ENCODE data around the gene CFDP1.

CFDP1 gene

DNA sequence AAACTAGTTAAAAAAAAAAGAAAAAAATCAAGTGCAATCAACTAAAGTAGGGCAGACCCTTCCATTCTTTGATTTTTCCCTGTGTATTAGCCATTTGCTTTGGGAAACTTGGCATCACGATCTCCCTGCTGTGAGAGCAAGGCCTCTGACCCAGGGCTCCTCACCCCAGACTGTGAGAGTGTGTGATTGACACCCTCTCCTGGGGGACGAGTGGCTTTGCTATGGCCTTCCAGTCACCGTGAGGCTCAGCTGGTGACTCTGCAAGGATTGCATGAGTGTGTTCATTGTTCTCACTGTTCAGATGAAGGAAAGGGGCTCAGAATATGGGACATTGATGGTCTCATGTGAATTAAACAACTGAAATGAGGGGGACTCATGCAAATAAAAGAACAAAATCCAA is 112.9 kb downstream of the CFDP1 start:
- no peak for DNase-seq (ENCODE audit: low spot score)

DNA sequence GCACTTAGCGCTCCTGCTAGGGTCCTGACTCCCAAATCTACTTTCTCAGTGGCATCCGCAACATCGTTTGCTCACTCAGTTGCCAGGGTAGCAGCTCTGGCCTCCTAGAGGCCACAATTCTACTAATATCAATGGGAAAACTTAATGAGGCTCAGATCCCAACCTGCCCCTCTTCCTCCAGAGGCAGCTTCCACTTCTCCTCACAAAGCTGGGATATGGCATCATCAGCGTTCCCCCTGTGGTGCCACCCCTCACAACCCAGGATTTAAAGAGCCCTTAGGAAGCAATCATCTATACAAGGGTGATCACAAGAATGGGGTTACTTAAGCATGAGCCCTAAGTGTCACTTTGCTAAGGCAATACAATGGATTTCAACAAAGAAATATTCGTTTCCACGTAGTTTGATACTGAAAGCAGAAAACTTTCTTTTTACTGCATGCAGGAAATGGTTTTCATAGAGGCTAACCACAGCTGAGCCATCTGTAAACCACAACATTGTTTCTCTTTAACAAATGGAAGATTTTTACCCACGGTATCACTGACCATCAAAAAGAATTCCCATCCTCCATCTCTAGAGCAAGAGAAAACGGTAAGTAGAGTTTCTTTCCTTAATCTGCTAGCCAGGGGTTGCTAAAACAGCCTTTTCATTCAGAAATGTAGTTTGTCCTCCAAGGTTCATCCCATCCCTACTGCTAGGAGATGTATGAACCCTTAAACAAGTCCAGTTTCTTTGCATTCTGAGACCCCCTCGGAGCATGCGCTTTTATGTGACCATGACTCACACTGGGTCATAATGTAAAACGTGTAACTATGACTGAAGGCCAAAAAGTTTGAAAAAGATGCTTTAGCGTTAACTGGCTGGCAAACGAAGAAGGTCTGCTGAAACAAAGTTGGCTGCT is 113.5 kb downstream of the CFDP1 start:
- no peak for DNase-seq (ENCODE audit: low spot score)

DNA sequence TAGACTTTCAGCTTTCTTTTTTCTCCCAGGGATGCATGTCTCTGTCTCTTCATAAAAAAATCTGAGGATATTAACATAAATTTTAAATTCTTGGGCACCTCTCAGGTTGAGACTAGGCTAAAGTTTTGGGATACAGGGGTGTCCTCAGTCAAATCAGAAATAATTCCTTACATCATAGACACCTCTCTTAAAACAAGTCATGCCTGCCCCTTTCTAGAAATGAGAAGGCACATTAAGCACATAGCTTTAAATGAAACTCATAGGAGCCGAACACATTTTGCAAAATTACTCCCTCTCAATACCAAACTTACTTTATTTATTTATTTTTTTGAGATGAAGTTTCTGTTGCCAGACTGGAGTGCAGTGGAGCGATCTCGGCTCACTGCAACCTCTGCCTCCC is 114.6 kb downstream of the CFDP1 start:
- DNase-seq (ENCODE audit: low spot score) = no peak

DNA sequence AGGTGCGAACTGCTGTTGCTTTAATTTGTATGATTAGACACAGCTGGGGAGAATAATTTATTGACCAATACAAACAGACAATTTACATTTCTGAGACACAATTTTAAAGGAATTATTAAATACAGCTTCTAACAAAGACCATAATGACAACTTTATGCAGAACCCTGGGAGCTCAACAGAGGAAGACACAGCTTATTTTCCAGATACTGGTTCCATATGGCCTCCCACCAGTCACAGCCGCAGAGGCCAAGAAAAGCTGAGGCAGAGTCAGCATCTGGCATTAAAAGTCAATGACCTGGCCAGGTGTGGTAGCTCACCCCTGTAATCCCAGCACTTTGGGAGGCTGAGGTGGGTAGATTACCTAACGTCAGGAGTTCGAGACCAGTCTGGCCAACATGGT is 115.8 kb downstream of the CFDP1 start:
- no peak for DNase-seq (ENCODE audit: low spot score)

DNA sequence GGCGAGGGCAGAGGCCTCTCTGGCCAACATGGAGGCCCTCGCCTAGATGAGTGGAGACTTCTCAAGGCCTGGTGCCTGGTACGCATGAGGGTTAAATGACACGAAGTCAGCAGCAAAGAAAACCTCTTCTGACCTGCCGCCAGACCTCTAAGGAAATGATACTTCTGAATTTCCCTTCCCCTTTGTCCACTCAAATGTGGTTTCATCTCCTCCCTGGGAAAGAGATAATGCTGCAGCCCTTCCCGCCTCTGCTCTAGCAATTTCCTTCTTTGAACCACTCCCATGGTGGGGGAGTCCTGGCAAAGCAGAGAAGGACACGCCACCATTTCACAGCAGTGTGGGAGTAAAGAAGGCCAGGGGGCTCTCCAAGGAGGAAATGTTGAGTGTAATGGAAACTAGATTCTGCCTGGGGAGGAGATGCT is 116.2 kb downstream of the CFDP1 start:
- DNase-seq (ENCODE audit: low spot score) = no peak

DNA sequence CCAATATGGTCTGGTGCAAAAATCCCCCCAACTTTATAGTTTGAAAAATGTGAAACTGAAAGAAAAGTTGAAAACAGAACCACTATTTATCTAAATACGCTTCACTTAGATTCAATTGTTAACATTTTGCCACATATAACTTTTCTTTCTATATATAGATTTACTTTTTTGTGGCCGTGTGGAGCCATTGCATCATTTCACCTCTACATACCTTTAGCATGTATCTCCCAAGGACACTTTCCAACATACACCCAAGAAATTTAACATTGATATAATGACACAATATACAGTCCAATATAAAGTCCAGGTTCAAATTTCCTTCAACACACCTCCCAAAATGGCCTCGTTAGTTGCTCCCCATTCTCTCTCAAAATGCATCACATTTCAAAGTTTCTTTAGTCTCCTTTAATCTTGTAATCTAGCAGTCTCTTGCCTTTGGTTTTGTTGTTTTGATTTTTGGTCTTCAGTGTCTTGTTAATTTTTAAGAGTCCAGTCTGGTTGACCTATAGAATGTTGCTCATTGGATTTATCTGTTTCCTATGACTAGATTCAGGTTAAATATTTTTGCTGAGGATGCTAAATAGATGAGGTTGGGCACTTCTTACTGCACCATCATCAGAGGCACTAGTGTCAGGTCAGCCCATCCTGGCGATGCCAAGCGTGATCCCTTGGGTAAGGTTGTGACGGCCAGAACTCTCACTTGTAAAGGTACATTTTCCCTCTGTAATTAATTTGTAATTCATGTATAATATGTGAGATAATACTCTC is 117.6 kb downstream of the CFDP1 start:
- no peak for DNase-seq (ENCODE audit: low spot score)

DNA sequence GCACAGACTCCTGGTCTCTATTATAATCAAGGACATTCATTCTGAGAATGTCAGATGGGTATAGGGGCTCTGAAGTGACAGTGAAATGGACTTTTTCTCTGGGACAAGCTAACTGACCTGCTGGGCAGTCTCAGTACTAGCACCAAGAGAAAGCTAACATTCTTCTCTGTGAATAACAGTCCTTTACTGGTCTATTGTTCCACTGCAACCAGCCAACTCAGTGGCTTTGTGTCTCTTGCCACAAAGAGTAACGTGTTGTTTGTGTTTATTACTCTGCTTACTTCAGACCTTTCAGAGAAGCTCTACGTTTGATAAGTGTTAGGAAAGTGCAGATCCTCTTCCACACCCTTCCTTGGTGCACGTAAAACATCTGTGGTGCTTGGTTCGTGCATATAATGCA is 120.4 kb downstream of the CFDP1 start:
- no peak for DNase-seq (ENCODE audit: low spot score)

DNA sequence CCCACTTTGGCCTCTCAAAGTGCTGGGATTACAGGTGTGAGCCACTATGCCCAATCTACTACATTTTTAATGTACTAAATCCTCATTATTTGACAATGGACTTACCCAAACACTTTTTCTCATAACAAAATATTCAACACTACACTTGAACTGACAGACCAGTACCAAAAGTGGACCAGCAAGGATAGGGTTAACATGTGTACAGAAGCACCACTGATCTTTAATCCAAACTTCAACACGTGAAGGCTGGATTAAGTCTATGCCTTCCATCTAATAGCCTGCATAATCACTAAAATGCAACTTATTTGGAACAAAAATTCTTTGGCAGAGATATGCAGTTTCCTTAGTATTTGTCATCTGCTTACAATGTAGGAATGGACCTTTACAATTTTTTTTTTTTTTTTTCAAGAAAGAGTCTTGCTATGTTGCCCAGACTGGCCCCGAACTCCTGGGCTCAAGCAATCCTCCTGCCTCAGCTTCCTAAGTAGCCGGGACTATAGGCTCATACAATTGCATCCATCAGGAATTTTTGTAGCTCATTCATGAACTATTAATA is 121.8 kb downstream of the CFDP1 start:
- no peak for DNase-seq (ENCODE audit: low spot score)

DNA sequence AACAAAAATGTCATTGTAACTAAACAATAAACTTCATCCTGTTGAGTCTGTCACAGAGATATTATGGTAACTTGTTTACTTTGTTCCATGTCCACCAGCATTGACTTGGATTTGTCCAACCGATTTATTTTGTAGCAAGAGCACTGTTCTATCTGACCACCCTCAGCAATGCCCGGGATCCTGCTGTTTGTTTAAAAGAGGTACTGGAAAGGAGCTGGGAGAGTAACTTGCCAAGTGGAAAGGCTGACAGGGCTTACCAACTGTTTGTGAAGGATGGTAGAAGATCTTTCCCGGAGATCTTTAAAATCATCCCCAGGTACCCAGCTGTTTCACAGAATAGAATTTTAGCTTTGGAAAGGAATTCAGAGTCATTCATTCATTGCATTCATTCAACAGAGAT is 122.8 kb downstream of the CFDP1 start:
- DNase-seq (ENCODE audit: low spot score) = no peak

DNA sequence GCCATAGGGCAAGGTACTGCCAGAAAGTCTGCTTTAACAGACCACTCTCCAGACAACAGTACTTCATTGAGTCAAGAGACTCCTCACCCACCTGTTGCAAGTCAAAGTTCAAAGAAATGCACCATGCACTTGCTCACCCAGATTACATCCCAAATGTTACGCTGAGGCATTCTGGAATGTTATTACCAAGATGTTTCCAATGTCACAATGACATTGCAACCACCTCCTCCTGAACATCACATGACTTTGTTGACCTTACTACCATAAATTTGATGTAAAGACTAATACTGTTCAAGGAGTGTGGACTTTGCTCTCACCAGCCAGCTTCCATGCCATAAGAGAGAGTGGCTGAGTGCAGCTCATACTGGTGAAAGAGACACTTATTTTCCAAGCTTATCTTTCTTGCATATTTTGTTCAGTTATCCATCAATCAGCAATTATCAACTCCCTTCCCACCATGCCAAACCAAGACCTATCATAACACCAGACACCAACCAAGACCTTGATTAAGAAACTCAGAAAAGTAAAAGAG is 123.3 kb downstream of the CFDP1 start:
- no peak for DNase-seq (ENCODE audit: low spot score)

DNA sequence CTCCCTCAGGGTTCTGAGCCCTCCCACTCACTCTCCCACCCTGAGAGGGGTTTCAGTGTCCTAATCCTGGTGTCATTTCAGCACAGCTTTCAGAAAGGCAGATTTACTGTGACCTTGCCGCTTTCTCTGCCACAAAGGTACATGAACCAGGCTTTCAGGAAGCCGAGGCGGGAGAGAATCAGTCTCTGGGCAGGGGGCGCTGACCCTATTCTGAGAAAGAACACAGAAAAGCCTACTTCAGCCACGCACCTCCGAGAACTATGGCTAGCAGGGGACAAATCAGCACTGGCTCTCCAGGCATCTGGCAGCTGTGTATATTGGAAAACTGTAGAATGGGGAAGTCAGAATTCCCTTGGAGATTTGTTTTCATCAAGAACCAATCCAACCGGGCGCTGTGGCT is 124.1 kb downstream of the CFDP1 start:
- no peak for DNase-seq (ENCODE audit: low spot score)

DNA sequence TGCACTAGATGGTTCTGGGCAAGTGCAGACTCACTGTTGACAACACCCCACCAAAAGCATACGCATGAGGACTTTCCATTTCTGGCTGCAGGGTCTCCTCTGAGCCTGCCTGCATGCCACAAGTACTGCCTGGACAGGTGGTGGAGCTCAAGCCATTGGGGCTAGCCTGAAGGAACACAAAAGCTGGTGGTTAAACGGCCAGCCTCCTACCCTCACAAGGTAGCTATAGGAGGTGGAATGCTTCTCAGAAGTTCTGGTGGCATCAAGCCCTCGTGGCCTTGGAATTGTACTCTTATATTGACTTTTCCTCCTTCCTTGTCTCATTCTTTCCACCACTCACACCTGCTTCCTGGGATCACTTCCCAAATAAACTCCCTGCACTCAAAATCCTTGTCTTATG is 125.3 kb downstream of the CFDP1 start:
- DNase-seq (ENCODE audit: low spot score) = no peak

DNA sequence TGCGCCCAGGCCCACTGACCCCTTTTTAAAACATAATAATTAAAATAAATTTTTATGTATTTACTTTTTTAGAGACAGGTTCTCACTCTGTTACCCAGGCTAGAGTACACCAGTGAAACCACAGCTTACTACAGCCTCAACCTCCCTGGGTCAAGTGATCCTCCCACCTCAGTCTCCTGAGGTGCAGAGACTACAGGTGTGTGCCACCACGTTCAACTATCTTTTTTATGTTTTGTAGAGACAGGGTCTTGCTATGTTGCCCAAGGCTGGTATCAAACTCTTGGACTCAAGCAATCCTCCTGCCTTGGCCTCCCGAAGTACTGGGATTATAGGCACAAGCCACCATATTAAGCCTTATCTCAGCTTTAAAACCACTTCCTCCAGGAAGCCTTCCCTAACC is 125.8 kb downstream of the CFDP1 start:
- no peak for DNase-seq (ENCODE audit: low spot score)

DNA sequence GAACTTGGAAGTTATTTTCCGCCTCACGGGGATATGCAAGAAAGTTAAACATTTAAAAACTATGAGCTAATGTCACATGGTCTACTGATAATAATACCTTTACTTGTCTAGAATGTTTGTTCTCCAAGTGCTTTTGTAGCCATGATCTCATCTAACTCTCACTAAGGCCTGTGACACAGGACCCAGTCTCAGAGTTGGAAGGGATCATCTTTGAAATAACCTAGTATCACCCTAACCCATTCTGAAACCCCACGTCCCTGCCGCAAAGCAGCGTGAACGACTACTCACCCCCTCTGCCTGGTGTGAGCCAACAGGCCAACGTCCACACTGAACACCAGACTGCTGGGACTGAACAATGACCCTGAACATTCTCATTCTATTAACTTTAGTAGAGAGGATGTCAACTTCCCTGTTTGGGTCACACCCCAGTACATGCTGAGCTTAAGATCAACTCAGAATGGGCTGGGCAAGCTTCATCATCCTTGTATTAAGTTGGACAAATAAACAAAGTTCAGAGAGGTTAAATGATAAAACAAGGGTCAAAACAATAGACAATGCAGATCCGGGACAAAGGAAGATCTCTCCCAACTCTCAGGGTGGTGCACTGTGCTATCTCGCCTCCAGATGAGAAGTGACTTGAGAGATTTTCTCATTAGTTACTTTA is 127.1 kb downstream of the CFDP1 start:
- no peak for DNase-seq (ENCODE audit: low spot score)

DNA sequence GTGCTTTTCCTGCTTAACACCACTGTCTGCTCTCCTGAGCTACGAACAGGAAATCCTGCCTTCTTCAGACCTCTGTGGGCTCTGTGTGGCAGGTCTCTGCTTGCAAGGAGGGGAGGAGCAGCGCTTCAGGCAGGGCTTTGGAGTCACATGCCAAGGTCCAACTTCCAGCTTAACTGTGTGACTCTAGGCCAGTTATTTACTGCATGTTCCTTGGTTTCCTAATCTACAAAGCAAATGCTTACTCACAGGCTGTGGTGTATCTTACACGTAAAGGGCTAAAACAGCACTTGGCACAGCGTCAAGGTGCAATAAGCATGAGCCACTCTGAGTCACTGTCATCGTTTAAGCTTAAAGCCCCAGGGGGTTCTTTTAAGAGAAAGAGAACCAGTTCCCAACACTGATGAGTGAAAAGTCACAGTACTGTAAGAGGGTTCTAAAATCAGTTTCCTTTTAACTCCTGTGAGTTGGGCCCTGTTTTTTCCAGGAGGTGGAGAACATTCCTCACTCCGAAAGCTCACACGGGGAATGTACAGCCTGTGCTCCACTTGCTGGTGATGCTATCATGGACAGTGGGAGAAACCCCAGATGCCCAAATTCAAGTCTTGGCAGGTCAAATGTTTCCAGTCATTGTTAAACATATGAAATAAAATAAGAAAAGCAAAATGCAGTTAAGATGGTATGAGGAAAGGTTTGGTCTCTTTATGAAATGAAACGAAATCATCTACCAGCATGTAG is 127.8 kb downstream of the CFDP1 start:
- DNase-seq (ENCODE audit: low spot score) = no peak

DNA sequence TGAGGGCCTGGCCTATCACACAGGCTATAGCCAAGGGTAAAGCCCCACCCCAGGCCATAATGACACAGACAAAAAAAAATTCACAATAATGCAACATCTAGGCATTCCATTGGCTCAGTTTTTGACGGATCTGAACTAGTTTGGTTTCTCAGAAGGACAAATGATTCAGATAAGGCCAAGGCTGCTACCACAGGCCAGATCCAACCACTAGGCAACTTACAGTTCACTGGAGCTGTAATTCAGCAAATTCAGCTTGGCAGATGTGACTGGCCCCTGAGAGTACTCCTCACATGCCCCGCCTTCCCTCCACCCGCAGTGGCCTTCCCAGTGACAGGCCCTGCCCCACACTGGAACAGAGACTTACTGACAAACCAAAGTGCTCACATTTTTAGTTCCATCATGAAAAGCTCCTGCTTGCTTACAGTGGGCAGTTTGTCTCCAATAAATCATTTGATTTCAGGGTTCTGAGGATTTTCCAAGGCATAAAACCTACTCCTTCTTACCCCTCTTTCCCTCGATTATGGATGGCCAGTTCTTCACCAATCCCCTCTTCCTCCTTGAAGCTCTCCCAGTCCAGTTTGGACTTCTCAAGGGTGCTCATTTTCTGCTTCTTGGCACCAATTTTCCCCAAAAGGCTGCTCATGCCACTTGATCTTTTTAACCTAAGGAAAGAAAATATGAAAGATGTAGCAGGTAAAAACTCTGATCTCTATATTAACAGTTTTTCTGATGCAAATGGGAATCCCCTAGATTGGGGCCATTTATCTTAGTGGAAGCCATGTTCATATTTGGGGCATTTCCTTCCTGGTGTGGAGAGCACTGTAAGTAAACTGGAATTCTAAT is 128.6 kb downstream of the CFDP1 start:
- no peak for DNase-seq (ENCODE audit: low spot score)

DNA sequence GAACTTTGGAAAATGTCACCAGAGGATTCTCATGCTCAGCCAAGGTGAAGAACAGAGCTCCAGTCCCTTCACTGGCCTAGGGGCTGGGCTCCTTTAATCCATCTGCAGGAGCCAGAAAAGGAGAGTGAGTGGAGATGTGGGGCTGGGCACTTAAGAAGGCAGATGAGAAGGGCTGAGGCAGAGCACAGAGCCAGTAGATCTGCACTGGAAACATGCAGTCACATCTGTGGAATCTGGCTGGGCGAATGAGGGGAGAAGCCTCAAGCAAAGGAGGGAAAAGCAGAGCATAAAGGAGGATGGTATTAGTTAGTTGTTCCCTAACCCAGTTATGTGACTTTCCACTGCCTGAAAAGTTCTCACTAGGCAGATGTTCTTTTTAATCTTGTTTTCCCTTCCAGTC is 131.5 kb downstream of the CFDP1 start:
- DNase-seq (ENCODE audit: low spot score) = no peak

DNA sequence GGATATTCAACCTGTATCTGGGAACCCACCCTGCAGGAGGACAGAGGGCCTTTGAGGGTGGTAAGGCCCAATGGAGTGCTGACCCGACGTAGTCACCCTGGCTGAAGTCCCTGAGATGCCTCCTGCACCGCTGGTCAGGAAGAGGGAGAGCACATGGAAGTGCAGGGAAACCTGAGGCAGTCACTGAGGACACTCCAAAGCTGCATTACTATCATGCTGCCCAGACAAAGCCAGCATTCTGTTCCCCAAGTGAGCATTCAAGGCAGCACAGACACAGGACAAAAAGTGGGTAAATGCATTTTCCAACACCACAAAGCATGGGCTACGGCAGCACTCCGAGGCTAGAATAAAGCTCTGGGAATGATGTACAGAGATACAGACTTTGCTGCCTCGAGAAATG is 135.0 kb downstream of the CFDP1 start:
- no peak for DNase-seq (ENCODE audit: low spot score)

DNA sequence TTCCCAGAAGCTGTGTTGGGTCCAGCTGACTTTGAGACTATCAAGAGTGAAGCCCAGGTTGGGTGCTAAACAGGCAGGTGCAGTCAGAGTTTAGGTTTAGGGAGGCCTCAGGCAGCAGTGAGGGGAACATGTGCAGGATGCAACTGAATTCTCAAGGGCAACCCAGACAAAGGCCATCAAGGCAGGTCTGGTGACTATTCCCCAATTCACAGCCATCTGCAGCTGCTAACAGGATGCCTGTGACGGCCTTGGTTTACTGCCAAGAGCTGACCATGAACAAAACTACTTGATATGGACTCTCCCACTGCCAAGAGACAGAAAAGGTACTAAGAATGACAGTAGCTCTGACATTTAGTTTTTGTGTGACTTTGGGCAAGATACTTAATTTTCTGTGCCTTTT is 136.7 kb downstream of the CFDP1 start:
- no peak for DNase-seq (ENCODE audit: low spot score)

DNA sequence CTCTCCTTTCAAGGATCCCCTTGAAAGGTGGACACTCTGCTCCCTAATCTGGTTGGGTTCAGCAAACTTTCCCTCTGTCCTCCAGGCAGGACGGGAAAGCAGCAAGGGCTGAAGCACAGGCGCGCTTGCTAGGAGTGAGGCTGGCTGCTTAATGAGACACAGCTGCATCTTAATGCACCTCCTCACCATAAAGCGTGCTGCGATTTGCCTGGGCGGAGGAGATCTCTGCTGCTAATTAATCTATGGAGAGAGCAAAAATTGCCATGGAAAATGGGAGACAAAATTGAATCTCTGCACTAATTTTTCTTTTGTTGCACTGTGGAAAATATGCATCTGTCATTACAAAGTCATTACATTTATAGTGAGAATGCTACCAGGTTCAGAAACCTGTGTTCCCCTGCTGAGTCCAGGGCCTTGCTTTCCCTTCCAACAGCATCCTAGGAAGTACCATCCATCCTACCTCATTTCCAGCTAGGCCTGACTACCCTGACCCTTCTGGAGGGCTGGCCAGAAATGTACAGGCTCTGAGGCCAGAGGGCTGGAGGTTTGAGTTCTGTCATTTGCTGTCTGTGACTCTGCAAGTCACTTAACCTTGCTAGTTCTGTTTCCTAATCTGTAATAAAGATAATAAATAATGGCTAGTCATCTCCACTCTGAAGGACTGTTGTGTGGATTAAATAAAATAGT is 138.4 kb downstream of the CFDP1 start:
- no peak for DNase-seq (ENCODE audit: low spot score)

All from SK-N-DZ (cell line).